A673 (cell line): ENCODE results near the gene SLC6A9. TPM values are rescaled to one million over a fixed set of nuclear protein-coding genes. Genes with fewer than 3 reads are reported as not detected.

Source experiments
- BruUV-seq: library from RNA; stranded (reverse); fragments of 400-500 nt; replicated peaks from 2 replicates; lab custom pipeline; 2021; lab: Mats Ljungman, UMichigan
- CTCF ChIA-PET: fragments of 300-600 bp; sonication (Branson Sonifier 250); formaldehyde crosslinking; loops from one replicate; lab custom pipeline; 2022; ENCODE audit warnings: antibody characterized with exemption; lab: Charles Lee
- POLR2A ChIA-PET: fragments of 300-600 bp; sonication (Branson Sonifier 250); formaldehyde crosslinking; loops from one replicate; lab custom pipeline; 2022; ENCODE audit warnings: antibody characterized with exemption; ENCODE audit not compliant: low non-redundant PET; lab: Charles Lee
- DNase-seq: peaks from one replicate; pipeline ENCODE4 v3.0.0-alpha.2; 2015; ENCODE audit warnings: low spot score
- H3K27ac ChIP-seq: fragments of 200-600 bp; sonication (generic); 2 replicates; pipeline ENCODE4 v1.5.1; 2016; ENCODE audit warnings: mixed run types, low read depth, mild to moderate bottlenecking, mixed read lengths, antibody characterized with exemption, low read length; ENCODE audit not compliant: poor library complexity, severe bottlenecking
- H3K27me3 ChIP-seq: fragments of 200-600 bp; sonication (generic); replicated peaks from 2 replicates; pipeline ENCODE4 v1.6.1; 2017; ENCODE audit warnings: mixed run types, low read depth, mild to moderate bottlenecking, mixed read lengths, antibody characterized with exemption, low read length; ENCODE audit not compliant: insufficient read depth, poor library complexity
- H3K36me3 ChIP-seq: fragments of 200-600 bp; sonication (generic); 2 replicates; pipeline ENCODE4 v1.6.1; 2016; ENCODE audit warnings: mixed run types, mild to moderate bottlenecking, mixed read lengths, antibody characterized with exemption, low read length; ENCODE audit not compliant: insufficient read depth, poor library complexity, severe bottlenecking
- H3K4me1 ChIP-seq: fragments of 200-600 bp; sonication (generic); 2 replicates; pipeline ENCODE4 v1.6.1; 2017; ENCODE audit warnings: mixed run types, mild to moderate bottlenecking, mixed read lengths, antibody characterized with exemption, low read length; ENCODE audit not compliant: insufficient read depth, poor library complexity, severe bottlenecking
- H3K4me3 ChIP-seq: fragments of 200-600 bp; sonication (generic); 2 replicates; pipeline ENCODE4 v1.5.1; 2016; ENCODE audit warnings: low read depth, mixed run types, mild to moderate bottlenecking, mixed read lengths, low read length; ENCODE audit not compliant: poor library complexity, severe bottlenecking
- H3K9me3 ChIP-seq: fragments of 200-600 bp; sonication (generic); 2 replicates; pipeline ENCODE4 v1.6.1; 2016; ENCODE audit warnings: mixed run types, low read depth, mild to moderate bottlenecking, mixed read lengths, antibody characterized with exemption, low read length; ENCODE audit not compliant: poor library complexity, severe bottlenecking
- EZH2 ChIP-seq: fragments of 200-600 bp; sonication (generic); IDR thresholded peaks from 2 replicates; pipeline ENCODE4 v1.6.1; 2017; ENCODE audit warnings: borderline replicate concordance, low read depth, mild to moderate bottlenecking, mixed read lengths, antibody characterized with exemption, low read length; ENCODE audit not compliant: poor library complexity, severe bottlenecking
- intact Hi-C: fragments of 100-400 bp; cut with micrococcal nuclease; formaldehyde crosslinking; loops from one replicate; pipeline ENCODE4 v1.10.0; 2022; ENCODE audit not compliant: unreplicated experiment
- total RNA-seq: library from RNA; stranded (reverse); gene quantifications from 2 replicates; pipeline ENCODE4 v1.2.3, GENCODE V29; 2021
- TF ChIP-seq, protein P1 (sequence below): fragments of 300-800, 200-600 bp; sonication (generic); conservative IDR thresholded peaks from 2 replicates; pipeline ENCODE4 v1.5.1; 2017; ENCODE audit warnings: low read depth, mild to moderate bottlenecking, antibody characterized with exemption, low read length, moderate library complexity, mixed read lengths

Gene SLC6A9
- total RNA-seq, 1 experiment from 2014 or later = 31.4 TPM

DNA sequence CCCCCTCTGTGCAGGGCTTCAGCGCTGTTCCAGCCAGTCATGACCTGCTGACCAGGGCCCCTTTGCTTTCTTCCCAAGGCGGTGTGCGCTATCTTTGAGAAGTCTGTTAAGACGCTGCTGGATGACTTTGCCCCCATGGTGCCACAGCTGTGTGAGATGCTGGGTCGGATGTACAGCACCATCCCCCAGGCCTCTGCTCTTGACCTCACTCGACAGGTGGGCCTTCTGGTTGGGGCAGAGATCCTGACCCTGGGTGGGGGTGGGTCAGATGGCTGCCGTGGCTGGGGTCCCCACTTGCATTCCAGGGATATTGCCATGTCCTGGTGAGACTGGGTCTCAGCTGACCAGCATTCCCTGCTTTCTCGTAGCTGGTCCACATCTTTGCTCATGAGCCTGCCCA lies 70.5 kb downstream of the SLC6A9 start:
- Histone ChIP-seq H3K4me3 (no peak overlapping the region), H3K4me1 (no peaks in the 10 kb centered on the region), H3K27ac (no peak overlapping the region), H3K9me3 (no peaks in the 10 kb centered on the region), H3K27me3 (no peaks in the 10 kb centered on the region), H3K36me3 (peaks cover 11% of the 10 kb centered on the region)
- ChIA-PET POLR2A (no interaction called here), CTCF (no interaction called here)
- intact Hi-C loops = no loop called here
- DNase-seq = no peak
- TF ChIP-seq, protein P1, sequence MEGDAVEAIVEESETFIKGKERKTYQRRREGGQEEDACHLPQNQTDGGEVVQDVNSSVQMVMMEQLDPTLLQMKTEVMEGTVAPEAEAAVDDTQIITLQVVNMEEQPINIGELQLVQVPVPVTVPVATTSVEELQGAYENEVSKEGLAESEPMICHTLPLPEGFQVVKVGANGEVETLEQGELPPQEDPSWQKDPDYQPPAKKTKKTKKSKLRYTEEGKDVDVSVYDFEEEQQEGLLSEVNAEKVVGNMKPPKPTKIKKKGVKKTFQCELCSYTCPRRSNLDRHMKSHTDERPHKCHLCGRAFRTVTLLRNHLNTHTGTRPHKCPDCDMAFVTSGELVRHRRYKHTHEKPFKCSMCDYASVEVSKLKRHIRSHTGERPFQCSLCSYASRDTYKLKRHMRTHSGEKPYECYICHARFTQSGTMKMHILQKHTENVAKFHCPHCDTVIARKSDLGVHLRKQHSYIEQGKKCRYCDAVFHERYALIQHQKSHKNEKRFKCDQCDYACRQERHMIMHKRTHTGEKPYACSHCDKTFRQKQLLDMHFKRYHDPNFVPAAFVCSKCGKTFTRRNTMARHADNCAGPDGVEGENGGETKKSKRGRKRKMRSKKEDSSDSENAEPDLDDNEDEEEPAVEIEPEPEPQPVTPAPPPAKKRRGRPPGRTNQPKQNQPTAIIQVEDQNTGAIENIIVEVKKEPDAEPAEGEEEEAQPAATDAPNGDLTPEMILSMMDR = no peak
- no TSS peak for BruUV-seq

DNA sequence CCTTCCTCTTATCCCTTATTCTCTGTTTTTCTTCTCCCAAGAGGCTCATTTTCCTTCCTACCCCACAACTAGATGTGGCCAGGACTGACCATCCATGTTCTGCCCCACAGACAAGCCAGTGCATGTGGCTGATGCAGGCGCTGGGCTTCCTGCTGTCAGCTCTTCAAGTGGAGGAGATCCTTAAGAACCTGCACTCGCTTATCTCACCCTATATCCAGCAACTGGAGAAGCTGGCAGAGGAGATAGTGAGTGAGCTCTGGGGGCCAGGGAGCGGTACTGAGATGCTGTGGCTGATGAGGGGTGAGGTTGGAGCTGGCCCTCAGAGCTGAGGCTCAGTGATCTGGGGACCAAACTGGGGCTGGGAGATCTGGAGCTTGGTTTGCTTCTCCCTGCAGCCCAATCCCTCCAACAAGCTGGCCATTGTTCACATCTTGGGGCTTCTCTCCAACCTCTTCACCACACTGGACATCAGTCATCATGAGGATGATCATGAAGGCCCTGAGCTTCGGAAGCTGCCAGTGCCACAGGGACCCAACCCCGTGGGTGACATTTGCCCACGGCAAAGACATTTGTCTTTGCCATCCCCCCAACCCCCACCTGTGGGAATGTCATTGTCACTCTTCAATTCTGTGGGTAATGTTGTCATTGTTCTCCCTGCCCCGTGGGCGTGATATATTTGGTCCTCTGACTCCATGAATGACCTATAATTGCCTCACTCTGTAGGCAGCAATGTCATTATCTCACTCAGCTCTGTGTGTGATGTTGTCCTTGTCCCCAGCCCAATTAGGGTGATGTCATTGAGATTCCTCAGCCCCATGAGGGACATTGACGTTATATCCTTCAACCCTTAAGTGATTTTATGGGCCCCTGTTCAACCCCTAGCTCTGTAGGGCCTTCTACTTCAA lies 72.7 kb downstream of the SLC6A9 start:
- intact Hi-C loops = no loop called here

DNA sequence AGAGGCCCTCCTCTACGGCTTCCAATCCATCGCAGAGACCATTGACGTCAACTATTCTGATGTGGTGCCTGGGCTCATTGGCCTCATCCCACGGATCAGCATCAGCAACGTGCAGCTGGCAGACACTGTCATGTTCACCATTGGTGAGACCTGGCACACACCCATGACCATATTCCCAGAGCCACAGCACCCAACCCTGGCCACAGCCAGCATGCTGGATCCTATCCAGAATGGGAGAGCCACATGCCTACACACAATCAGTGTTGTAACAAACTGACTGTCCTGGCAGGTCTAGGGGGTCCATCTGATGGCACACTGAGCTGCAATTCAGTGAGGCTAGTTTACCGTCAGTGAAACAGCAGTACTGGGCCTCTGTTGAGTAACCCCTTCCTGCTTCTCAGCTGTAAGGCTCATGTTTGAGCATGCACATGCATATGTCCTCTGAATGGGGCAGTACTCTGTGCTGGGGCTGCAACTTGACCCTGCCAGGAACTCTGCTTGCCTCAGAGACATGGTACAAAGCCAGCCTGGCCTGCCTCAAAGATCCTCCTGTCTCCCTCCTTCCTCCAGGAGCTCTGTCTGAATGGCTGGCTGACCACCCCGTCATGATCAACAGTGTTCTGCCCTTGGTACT lies 73.7 kb downstream of the SLC6A9 start:
- ChIA-PET POLR2A (no interaction called here), CTCF (no interaction called here)
- no peak overlapping the region for H3K27ac ChIP-seq
- intact Hi-C loops = no loop called here
- no peaks in the 10 kb centered on the region for H3K4me1 ChIP-seq
- no peak for TF ChIP-seq EZH2
- TF ChIP-seq, protein P1 = no peak
- H3K9me3 ChIP-seq = no peaks in the 10 kb centered on the region
- BruUV-seq = no TSS peak
- no peak for DNase-seq
- peaks cover 11% of the 10 kb centered on the region for H3K36me3 ChIP-seq
- no peak overlapping the region for H3K4me3 ChIP-seq
- H3K27me3 ChIP-seq = no peaks in the 10 kb centered on the region

More for the DNA sequence above, 72.7 kb downstream of the SLC6A9 start:
- POLR2A ChIA-PET = no interaction called here
- H3K9me3 ChIP-seq = no peaks in the 10 kb centered on the region
- CTCF ChIA-PET = no interaction called here
- H3K27me3 ChIP-seq = no peaks in the 10 kb centered on the region
- TF ChIP-seq EZH2 = no peak
- TF ChIP-seq, protein P1 = no peak
- peaks cover 11% of the 10 kb centered on the region for H3K36me3 ChIP-seq
- no TSS peak for BruUV-seq
- DNase-seq = no peak
- H3K4me1 ChIP-seq = no peaks in the 10 kb centered on the region
- no peak overlapping the region for H3K4me3 ChIP-seq
- H3K27ac ChIP-seq = no peak overlapping the region
